GM23338 (cell line): ENCODE data around the gene TRIOBP.
A peak's percentile ranks its signal among the peaks of the same experiment; 100 is the strongest.

Experiments used
- CREB1 ChIP-seq: fragments of 250-450 bp; sonication (Bioruptor Pico); IDR thresholded peaks from 2 replicates; pipeline ENCODE4 v1.5.0; 2020; ENCODE audit warnings: low read depth, mild to moderate bottlenecking, moderate library complexity
- CTCF ChIP-seq, 2 experiments: fragments of 200-600 bp in 1 of 2; sonication (generic) in 1 of 2; conservative IDR thresholded peaks; 2 replicates each; pipeline versions ENCODE4 v1.5.1 to v1.6.1; 2016 to 2017; ENCODE audit warnings: antibody characterized with exemption in 2 of 2, low read depth in 2 of 2, mild to moderate bottlenecking in 2 of 2, moderate library complexity in 1 of 2
- ETS1 ChIP-seq: IDR thresholded peaks from 2 replicates; pipeline ENCODE4 v1.6.1; 2016; ENCODE audit warnings: antibody characterized with exemption
- EZH2 ChIP-seq: fragments of 200-600 bp; sonication (generic); IDR thresholded peaks from one replicate; pipeline ENCODE4 v1.8.0; 2017; ENCODE audit warnings: antibody characterized with exemption, mild to moderate bottlenecking, low read depth; ENCODE audit not compliant: unreplicated experiment
- EZH2phosphoT487 ChIP-seq: fragments of 200-600 bp; sonication (generic); IDR thresholded peaks from one replicate; pipeline ENCODE4 v1.8.1; 2018; ENCODE audit warnings: antibody characterized with exemption; ENCODE audit not compliant: unreplicated experiment
- JUNB ChIP-seq: IDR thresholded peaks from one replicate; pipeline ENCODE4 v1.6.1; 2016; ENCODE audit warnings: antibody characterized with exemption; ENCODE audit not compliant: unreplicated experiment
- NANOG ChIP-seq: IDR thresholded peaks from 2 replicates; pipeline ENCODE4 v1.6.1; 2016; ENCODE audit warnings: antibody characterized with exemption, borderline replicate concordance
- POLR2AphosphoS5 ChIP-seq: IDR thresholded peaks from 2 replicates; pipeline ENCODE4 v1.6.1; 2016; ENCODE audit warnings: antibody characterized with exemption, low read depth
- REST ChIP-seq: IDR thresholded peaks from one replicate; pipeline ENCODE4 v1.6.1; 2018; ENCODE audit warnings: antibody characterized with exemption; ENCODE audit not compliant: unreplicated experiment
- STAT1 ChIP-seq: IDR thresholded peaks from one replicate; pipeline ENCODE4 v1.6.1; 2016; ENCODE audit warnings: antibody characterized with exemption; ENCODE audit not compliant: unreplicated experiment
- ZNF114 ChIP-seq: fragments of 250-450 bp; sonication (Bioruptor Pico); IDR thresholded peaks from 2 replicates; pipeline ENCODE4 v1.5.0; 2020; ENCODE audit warnings: mild to moderate bottlenecking, moderate library complexity
- ZNF331 ChIP-seq: fragments of 250-450 bp; sonication (Bioruptor Pico); IDR thresholded peaks from 2 replicates; pipeline ENCODE4 v1.5.0; 2020; ENCODE audit warnings: low read depth, mild to moderate bottlenecking, moderate library complexity
- ZNF462 ChIP-seq: fragments of 250-450 bp; sonication (Bioruptor Pico); IDR thresholded peaks from 2 replicates; pipeline ENCODE4 v1.5.0; 2020; ENCODE audit warnings: mild to moderate bottlenecking, moderate library complexity

GRCh38 chr22:37781434-37782059 is 84.7 kb downstream of the TRIOBP start:
- TF ChIP-seq CTCF (conservative IDR thresholded peaks at IDR 0.05; ENCODE audit: low read depth in 2 of 2) = peak; percentile 40 to 50; a peak in 3 of 4 replicates
- no peak for TF ChIP-seq POLR2AphosphoS5
- TF ChIP-seq EZH2 = no peak
- TF ChIP-seq STAT1 = no peak
- no peak for TF ChIP-seq EZH2phosphoT487
- TF ChIP-seq REST = no peak
- TF ChIP-seq JUNB = no peak
- no peak for TF ChIP-seq CREB1 (CRISPR knock-in tag)
- TF ChIP-seq ZNF331 (CRISPR knock-in tag) = no peak
- no peak for TF ChIP-seq ZNF114 (CRISPR knock-in tag)
- TF ChIP-seq ETS1 = no peak
- TF ChIP-seq NANOG = no peak
- TF ChIP-seq ZNF462 = no peak
